Measurements from ENCODE around the gene AGAP1. TPM values are rescaled to one million over a fixed set of nuclear protein-coding genes. Genes with fewer than 3 reads are reported as not detected.

The AGAP1 gene
- total RNA-seq, 1 donor from 2014 or later: 20.4 TPM

- Mint-ChIP-seq H3K27ac (no peak overlapping the region), H3K4me3 (no peak overlapping the region), H3K36me3 (peaks cover 18% of the 10 kb centered on the region), H3K27me3 (ENCODE audit: insufficient read depth, low read depth) (peaks cover 4% of the 10 kb centered on the region), H3K4me1 (peaks cover 2% of the 10 kb centered on the region), H3K9me3 (peaks cover 24% of the 10 kb centered on the region)
- Histone ChIP-seq H3K36me3 (no peaks in the 10 kb centered on the region), H3F3A (ENCODE audit: low read depth) (no peaks in the 10 kb centered on the region), H3K27ac (no peak overlapping the region), H3K27me3 (no peaks in the 10 kb centered on the region), H3K9ac (no peak overlapping the region), H3K9me3 (ENCODE audit: low read depth) (no peaks in the 10 kb centered on the region), H2AFZ (replicated peaks) (no peak overlapping the region), H3K4me3 (no peak overlapping the region), H3K4me2 (no peak overlapping the region), H4K20me1 (ENCODE audit: low read depth) (peaks cover 31% of the 10 kb centered on the region), H3K79me2 (ENCODE audit: low read depth) (peaks cover 88% of the 10 kb centered on the region), H3K4me1 (peaks cover 5% of the 10 kb centered on the region)
- no peak for TF ChIP-seq EZH2phosphoT487 (IDR thresholded peaks at IDR 0.05)
- TF ChIP-seq CTCF (IDR thresholded peaks at IDR 0.05): no peak
- TF ChIP-seq EZH2 (IDR thresholded peaks at IDR 0.05): no peak
- DNase-seq (ENCODE audit: low spot score): no peak
Measured at GRCh38 chr2:235521844-235522243, 28.0 kb downstream of the AGAP1 start.

- no peak overlapping the region for H3K27ac ChIP-seq
- Mint-ChIP-seq H3K27ac (no peak overlapping the region), H3K9me3 (peaks cover 18% of the 10 kb centered on the region), H3K4me1 (peaks cover 7% of the 10 kb centered on the region), H3K36me3 (peaks cover 16% of the 10 kb centered on the region), H3K4me3 (no peak overlapping the region), H3K27me3 (ENCODE audit: insufficient read depth, low read depth) (peaks cover 4% of the 10 kb centered on the region)
- H4K20me1 ChIP-seq (ENCODE audit: low read depth): peaks cover 41% of the 10 kb centered on the region
- no peak overlapping the region for H2AFZ ChIP-seq (replicated peaks)
- no peaks in the 10 kb centered on the region for H3K9me3 ChIP-seq (ENCODE audit: low read depth)
- TF ChIP-seq CTCF (IDR thresholded peaks at IDR 0.05): no peak
- H3K4me2 ChIP-seq: no peak overlapping the region
- no peak overlapping the region for H3K9ac ChIP-seq
- no peak for DNase-seq (ENCODE audit: low spot score)
- H3K4me3 ChIP-seq: no peak overlapping the region
- H3K36me3 ChIP-seq: no peaks in the 10 kb centered on the region
- H3K27me3 ChIP-seq: no peaks in the 10 kb centered on the region
- peaks cover 12% of the 10 kb centered on the region for H3K4me1 ChIP-seq
- peaks cover 87% of the 10 kb centered on the region for H3K79me2 ChIP-seq (ENCODE audit: low read depth)
- no peaks in the 10 kb centered on the region for H3F3A ChIP-seq (ENCODE audit: low read depth)
Measured at GRCh38 chr2:235523021-235523420, 29.2 kb downstream of the AGAP1 start.

- Mint-ChIP-seq H3K4me1 (peaks cover 11% of the 10 kb centered on the region), H3K4me3 (no peak overlapping the region), H3K9me3 (peaks cover 13% of the 10 kb centered on the region), H3K36me3 (peaks cover 16% of the 10 kb centered on the region), H3K27me3 (ENCODE audit: insufficient read depth, low read depth) (peaks cover 4% of the 10 kb centered on the region), H3K27ac (no peak overlapping the region)
- Histone ChIP-seq H3K4me1 (peaks cover 13% of the 10 kb centered on the region), H3F3A (ENCODE audit: low read depth) (no peaks in the 10 kb centered on the region), H4K20me1 (ENCODE audit: low read depth) (peaks cover 41% of the 10 kb centered on the region), H3K4me3 (no peak overlapping the region), H3K9ac (no peak overlapping the region), H3K79me2 (ENCODE audit: low read depth) (peaks cover 87% of the 10 kb centered on the region), H3K36me3 (no peaks in the 10 kb centered on the region), H3K4me2 (no peak overlapping the region), H2AFZ (replicated peaks) (no peak overlapping the region), H3K27me3 (no peaks in the 10 kb centered on the region), H3K9me3 (ENCODE audit: low read depth) (no peaks in the 10 kb centered on the region), H3K27ac (no peak overlapping the region)
- DNase-seq (ENCODE audit: low spot score): no peak
- TF ChIP-seq CTCF (IDR thresholded peaks at IDR 0.05) (no peak), EZH2phosphoT487 (IDR thresholded peaks at IDR 0.05) (no peak), EZH2 (IDR thresholded peaks at IDR 0.05) (no peak)
Measured at GRCh38 chr2:235523486-235524150, 29.8 kb downstream of the AGAP1 start.

All from neural progenitor cell (in vitro differentiated cells).